GM10847 (cell line): ENCODE measurements around the gene UTP14C.
A peak's percentile ranks its signal among the peaks of the same experiment; 100 is the strongest.

ENCODE experiments used
- POLR2A ChIP-seq: IDR thresholded peaks from 2 replicates; pipeline ENCODE4 v1.6.1; 2011; ENCODE audit not compliant: insufficient read length; ENCODE audit errors: extremely low read depth

The UTP14C gene

DNA sequence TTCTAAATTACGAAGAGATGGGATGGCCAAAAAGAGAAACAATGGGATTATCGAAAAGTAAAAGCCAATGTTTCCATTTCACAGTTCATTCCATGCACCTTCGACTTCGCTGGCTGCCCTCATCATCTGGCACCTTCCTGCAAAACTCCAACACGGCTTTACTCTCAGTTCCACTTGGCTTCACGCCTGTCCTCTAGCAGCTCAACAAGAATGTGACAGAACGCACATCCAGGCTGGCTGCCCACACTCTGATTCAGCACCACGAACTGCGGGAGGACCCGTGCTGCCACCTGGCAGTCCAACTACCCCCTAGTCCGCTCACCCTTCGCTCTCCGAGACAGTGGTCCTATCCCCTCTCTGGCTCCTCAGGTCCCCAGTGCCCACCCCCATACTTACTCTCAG is 25.0 kb upstream of the UTP14C start:
- no peak for TF ChIP-seq POLR2A

DNA sequence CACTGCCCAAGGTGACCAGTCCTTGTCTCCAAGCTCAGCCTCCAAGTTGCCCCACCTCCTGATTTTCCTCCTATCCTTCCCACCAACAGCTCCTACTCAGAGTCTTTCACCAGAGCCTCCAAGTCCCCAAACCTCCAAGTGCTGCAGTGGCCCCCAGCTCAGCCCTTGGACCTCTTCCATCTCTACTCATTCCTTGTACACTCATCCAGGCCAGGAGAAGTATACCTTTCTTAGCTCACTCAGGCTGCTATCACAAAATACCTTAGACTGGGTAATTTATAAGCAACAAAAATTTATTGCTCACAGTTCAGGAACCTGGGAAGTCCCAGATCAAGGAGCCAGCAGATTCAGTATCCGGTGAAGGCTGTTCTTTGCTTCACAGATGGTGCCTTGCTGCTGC is 24.6 kb upstream of the UTP14C start:
- no peak for TF ChIP-seq POLR2A

DNA sequence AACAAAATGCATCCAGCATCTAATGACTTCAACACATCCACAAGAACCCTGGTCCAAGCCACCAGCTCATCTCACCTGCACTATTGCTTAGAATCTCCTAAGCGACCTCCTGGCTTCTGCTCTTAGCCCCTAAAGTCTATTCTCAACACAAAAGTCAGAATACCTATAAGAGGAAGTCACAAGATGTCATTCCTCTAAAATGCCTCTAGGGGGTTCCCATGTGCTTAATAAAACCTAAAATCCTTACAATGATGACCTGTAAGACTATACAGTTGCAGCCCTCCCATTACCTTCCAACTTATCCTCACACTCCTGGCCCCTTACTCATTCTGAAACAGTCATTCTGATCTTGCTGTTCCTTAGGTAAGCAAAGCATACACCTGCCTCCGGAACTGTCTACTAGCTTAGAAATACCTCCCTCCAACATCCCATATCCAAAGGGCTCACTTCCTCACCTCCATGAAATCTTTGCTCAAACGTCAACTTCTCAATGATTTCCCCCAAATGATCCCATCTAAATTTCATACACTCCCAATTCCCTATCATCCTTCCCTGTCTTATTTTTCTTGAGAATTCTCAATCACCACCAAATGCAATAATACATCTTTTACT is 23.3 kb upstream of the UTP14C start:
- TF ChIP-seq POLR2A, result no peak

DNA sequence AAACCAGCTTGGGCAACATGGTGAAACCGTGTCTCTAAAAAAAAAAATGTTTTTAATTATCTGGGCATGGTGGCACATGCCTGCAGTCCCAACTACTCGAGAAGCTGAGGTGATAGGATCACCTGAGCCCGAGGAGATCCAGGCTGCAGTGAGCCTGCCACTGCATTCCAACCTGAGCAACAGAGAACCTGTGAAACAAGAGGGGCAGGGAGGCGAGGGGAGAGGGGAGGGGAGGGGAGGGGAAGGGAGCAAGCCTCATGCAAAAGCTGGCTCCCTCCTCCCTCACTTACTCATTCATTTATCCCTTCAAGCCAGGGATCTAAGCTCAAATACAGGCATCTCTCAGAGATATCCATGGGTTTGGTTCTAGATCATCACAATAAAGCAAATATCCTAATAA is 22.1 kb upstream of the UTP14C start:
- no peak for TF ChIP-seq POLR2A

DNA sequence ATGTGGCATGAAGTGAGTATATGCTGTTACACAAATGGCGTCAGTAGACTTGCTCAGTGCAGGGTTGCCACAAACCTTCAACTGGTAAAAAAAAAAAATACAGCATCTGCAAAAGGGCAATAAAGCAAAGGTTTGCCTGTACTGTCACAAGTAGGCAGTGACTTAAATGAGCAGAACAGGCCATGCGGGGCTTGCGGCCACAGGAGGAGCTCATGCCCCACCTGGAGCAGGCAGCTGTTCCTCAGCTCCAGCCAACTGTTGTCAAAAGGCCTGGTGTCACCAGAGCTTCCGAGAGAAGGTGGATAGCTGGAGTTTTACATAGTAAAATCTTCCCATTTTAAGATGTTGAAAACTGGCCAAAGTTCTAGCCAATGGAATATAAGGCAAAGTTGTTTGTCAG is 20.9 kb upstream of the UTP14C start:
- no peak for TF ChIP-seq POLR2A

- no peak for TF ChIP-seq POLR2A
Observed at GRCh38 chr13:52004511-52005170, 19.9 kb upstream of the UTP14C start.

GRCh38 chr13:52005841-52006522 is 18.5 kb upstream of the UTP14C start:
- TF ChIP-seq POLR2A, result no peak

DNA sequence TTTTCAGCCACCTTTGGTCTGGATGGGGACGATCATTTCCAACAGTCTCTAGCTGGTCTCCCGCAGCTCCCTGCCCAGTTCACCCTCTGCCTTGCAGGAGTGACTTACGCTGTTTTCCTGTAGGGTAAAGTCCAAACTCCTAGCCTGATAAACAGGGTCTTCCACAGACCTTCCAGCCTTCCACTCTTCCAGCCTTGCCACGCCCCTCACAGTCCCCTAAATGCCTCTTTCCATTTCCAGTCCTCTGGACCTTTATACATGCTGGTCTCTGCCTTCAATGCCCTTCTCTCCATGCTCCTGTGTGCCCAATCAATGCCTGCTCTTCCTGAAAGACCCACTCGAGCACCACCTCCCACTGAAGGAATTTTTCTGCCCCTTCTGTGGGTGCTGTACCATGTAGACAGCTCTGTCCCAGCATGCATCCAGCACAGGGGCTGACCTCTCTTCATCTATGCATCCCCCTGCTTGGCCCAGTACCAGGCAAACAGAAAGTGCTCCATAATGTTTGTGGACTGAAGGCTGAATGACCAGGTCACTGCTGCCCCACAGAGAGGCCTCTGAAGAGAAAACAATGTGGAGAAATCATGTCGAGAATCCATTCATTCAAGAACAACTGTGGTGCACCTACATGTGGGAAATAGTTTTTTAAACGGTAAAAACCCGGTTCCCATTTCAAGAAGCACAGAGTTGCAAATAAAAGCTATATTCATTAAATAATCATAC is 17.8 kb upstream of the UTP14C start:
- no peak for TF ChIP-seq POLR2A

DNA sequence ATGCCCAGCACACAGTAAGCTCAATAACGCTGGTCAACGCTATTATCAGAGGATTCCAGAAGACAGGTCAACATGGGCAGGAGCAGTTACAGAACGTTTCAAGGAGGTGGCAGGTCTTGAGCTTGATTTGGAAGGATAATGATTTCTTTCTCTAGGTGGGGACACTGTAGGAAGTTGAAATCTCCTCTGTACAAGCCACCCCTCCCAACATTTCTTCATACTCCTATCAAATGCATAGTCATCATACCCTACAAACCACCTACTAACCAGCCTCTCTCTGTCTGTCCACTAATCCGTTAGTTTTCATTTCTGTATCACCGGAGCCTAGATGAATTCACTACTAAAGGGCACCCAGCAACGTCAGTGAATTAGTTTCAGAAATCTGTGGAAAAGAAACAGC is 14.5 kb upstream of the UTP14C start:
- no peak for TF ChIP-seq POLR2A

DNA sequence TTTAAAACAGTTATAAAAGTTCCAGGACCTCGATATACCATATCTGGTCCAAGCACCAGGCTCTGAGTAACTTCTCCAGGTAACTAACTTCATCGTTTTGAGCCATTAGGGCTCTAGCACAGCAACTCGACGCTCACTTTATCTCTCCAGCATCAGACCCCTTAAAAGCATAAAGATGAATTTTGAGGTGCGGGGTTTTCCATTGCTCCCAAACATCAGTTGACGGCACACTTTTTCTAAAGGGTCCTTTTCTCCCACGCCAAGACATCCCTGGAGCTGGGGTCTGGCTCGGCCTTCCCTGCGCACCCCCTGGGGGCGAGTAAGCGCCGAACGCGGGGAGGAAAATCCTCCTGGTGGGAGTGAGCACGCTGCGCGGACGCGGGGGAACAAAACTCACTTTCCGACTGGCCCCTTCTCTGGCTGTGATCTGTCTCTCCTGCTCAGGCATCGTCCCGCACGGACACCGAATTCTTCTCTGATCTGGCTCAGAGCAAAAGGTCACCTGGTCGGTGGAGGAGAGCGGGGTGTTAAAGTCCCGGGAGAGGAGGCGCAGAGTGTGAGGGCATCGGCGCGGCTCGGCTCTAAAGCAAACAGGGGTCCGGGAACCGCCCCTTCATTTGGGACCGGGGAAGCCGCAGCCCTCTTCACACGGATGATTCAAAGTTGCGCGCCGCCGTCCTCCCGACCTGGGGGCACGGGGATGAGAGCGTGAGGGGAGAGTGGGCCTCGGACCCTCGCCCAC is 13.4 kb upstream of the UTP14C start, which contains the start of gene ATP7B:
ATP7B (minus strand) TSS at position 561 of the 742 bp plus-strand sequence; CDS start at position 448, 113 bp downstream.
- no peak for TF ChIP-seq POLR2A

GRCh38 chr13:52011632-52012511 is 12.6 kb upstream of the UTP14C start, which contains the start of gene ALG11:
ALG11 (plus strand) TSS chr13:52012398; CDS start chr13:52012419, 21 bp downstream.
- peak; percentile 71 for TF ChIP-seq POLR2A

DNA sequence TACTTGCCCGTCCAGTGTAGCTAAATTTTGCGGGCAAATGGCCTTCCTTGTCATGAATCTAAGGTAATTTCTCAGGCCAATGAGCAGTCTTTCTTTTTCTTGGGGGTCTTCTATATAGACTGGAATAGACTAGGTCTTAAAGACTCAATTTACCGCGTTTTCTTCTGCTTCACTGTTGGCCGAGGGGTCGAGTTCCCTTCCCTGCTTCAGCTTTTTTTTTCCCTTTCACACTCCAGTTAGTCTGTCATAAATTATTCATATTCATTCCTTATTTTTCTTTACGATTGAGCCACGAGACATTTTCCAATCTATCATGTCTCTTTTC is 12.0 kb upstream of the UTP14C start:
- no peak for TF ChIP-seq POLR2A

GRCh38 chr13:52016296-52016695 is 8.2 kb upstream of the UTP14C start:
- no peak for TF ChIP-seq POLR2A

- no peak for TF ChIP-seq POLR2A
Observed at GRCh38 chr13:52020191-52020590, 4.3 kb upstream of the UTP14C start.
